GM19025 (cell line): ENCODE data around the gene PIGL.
"Not testable (repeated sequence)": the region's sequence is repeated elsewhere in the genome, so short reads cannot be mapped to it uniquely, and the experiment has no call there.

ENCODE experiments used
- ATAC-seq: cut with Tn5 transposase; IDR thresholded peaks from one replicate; pipeline ENCODE4 v1.9.1; 2021; ENCODE audit warnings: mild to moderate bottlenecking, low read depth, moderate library complexity; ENCODE audit not compliant: unreplicated experiment

PIGL gene

DNA sequence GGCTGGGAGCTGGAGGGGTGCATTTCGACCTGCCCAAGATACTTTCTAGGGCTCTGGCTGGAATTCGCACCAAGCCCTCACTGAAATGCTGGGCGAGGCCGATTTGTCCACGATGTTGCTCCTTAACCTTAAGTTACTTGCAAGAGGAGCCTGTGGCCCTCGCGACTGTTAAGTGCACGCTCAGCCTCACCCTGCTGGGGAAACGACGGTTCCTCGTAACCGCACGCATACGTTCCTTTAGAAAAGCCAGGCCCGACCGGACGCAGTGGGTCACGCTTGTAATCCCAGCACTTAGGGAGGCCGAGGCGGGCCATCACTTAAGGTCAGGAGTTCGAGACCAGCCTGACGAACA lies 1.1 kb upstream of the PIGL start:
- no peak for ATAC-seq

DNA sequence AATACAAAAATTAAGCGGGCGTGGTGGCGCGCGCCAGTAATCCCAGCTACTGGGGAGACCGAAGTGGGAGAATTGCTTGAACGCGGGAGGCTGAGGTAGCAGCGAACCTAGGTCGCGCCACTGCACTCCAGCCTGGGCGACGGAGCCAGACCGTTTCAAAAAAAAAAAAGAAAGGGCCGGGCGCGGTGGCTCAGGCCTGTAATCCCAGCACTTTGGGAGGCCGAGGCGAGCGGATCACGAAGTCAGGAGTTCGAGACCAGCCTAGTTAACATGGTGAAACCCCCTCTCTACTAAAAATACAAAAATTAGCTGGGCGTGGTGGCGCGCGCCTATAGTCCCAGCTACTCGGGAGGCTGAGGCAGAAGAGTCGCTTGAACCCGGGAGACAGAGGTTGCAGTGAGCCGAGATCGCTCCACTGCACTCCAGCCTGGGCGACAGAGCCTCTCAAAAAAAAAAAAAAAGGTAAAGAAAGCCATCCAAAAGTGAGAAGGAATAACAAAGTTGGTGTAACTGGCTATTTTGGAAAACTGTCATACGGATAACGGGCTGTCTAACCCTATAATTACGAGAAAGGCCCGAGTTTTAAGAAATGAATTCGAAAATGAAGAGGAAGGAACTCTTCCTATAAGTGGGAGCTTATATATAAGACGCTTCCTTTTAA lies 539 bp upstream of the PIGL start:
- ATAC-seq: not testable (repeated sequence)

DNA sequence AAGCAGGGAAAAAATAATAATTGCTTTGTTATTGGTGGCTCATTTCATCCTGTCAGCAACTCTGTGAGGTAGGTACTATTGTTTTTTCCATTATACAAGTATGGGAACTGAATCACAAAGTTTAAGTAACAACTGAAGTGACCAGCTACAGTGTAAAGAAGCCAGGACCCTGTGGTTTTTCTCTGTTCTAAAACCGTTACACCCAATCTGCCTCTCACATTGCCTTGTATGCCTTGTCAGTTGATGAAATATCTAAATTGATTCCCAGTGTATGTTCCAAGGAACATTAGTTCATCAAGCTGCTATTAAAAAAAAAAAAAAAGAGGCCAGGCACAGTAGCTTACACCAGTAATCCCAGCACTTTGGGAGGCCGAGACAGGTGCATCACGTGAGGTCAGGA lies 5.4 kb downstream of the PIGL start:
- ATAC-seq: no peak

DNA sequence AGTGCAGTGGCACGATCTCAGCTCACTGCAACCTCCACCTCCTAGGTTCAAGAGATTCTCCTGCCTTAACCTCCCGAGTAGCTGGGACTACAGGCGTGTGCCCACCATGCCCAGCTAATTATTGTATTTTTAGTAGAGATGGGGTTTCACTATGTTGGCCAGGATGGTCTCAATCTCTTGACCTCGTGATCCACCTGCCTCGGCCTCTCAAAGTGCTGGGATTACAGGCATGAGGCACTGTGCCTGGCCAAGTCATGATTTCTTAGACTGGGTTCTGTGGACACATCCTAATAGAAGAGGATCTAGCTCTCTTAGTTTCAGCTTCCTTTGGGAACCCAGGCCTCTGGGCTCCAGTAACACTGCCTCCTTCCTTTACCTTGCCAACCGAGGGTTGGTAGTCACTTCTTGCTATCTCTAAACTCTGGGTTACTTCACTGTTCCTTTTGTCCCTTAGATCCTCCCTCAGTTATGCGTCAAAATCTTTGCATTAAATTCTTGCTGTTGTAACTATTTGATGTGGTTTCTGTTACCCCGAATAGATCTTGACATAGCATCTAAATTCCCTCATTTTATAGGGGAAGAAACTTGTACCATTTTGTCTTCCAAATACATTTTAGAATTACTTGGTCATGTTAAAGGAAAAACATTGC lies 13.0 kb downstream of the PIGL start:
- ATAC-seq: not testable (repeated sequence)

DNA sequence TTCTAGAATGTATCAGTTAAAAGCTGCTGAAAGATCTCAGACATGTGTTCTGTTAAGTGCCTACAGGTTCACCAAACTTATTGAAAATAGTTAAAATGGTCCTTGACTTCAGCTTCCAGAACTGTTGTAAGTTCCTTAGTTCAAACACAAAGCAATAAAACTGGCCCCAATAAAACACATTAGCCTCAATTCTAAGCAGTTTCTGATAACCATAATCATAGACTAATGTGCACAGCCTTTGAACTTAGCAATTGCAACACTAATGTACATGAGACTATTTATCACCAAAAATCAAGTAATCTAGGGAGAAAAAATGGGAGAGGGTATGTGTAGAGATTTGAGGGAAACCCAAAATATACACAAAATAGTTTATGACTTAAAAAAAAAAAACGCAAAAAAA lies 15.4 kb downstream of the PIGL start:
- no peak for ATAC-seq

DNA sequence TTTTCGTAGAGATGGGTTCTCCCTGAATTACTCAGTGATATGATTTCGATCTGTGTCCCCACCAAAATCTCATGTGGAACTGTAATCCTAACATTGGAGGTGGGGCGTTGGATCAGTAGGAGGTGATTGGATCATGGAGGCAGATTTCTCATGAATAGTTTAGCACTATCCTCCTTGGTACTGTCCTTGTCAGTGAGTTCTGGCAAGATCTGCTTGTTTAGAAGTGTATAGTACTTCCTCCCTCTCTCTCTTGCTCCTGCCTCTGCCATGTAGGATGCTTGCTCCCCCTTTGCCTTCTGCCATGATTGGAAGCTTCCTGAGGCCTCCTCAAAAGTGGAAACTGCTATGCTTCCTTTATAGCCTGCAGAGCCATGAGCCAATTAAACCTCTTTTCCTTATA lies 22.9 kb downstream of the PIGL start:
- ATAC-seq: no peak

DNA sequence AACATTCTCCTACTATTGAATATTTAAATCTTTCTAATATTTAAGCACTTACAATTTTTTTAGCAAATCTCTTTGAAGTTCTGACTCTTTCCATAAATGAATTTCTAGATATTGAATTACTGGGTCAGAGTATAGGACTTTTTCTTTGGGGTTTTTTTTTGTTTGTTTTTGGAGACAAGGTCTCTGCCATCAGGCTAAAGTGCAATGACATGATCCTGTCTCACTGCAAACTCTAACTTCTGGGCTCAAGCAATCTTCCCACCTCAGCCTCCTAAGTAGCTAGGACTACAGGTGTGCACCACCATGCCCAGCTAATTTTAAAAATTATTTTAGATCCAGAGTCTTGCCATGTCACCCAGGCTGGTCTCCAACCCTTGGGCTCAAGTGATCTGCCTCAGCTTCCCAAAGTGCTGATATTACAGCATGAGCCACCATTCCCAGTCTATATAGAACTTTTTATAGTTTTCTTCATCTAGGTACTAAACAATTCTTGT lies 24.9 kb downstream of the PIGL start:
- no peak for ATAC-seq

DNA sequence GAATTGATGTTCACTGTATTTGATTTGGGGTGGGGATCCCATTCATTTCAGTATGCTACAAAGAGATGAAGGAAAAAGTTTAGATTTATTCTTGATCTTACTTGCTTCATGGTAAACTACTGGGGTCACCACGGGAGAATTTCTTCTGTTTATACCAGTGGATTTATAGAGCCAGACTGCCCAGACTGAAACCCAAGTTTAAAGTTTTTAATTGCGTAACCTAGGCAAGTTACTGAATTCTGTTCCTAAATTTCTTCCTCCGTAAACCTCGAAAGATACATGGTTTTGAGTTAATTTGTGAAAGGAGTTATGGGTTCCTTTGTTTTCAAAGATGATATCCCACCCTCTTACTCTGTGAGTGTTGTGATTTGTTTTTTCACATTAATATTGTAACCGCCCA lies 26.4 kb downstream of the PIGL start:
- no peak for ATAC-seq

DNA sequence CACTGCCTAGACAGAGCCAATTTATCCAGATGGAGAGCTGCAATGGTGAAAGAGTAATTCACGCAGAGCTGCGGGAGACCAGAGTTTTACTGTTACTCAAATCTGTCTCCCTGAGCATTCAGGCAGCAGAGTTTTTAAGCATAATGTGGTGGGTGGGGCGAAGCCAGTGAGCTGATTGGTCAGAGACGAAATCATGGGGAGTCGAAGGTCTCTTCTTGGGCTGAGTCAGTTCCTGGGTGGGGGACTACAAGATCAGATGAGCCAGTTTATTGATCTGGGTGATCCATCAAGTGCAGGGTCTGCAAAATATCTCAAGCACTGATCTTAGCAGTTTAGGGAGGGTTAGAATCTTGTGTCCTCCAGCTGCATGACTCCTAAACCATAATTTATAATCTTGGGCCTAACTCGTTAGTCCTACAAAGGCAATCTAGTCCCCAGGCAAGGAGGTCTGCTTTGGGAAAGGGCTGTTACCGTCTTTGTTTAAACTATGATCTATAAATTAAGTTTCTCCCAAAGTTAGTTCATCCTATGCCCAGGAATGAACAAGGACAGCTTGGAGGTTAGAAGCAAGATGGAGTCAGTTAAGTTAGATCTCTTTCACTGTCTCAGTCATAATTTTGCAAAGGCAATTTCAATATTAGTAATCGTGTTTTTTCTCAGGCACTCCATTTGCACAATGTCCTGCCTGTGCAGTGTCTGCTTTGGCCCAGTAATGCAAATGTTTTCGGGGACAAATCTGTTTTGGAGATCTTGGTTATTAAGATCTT lies 27.0 kb downstream of the PIGL start:
- ATAC-seq: no peak

DNA sequence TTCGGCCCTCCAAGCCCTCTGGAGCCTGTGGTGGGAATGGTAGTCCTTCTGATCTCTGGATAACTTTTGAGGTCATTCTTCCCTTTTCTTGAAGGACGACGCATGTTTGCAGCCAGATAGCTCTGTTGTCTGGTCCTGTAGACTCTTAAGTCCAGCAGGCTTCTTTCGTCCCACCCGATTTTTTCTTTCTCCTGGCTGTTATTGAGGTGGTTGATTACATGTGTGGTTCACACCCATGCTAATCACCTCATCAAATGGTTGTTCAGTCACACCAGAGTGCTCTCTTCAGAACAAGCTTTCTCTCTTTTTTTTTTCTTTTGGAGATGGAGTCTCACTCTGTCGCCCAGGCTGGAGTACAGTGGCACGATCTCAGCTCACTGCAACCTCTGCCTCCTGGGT lies 30.6 kb downstream of the PIGL start:
- ATAC-seq: no peak

DNA sequence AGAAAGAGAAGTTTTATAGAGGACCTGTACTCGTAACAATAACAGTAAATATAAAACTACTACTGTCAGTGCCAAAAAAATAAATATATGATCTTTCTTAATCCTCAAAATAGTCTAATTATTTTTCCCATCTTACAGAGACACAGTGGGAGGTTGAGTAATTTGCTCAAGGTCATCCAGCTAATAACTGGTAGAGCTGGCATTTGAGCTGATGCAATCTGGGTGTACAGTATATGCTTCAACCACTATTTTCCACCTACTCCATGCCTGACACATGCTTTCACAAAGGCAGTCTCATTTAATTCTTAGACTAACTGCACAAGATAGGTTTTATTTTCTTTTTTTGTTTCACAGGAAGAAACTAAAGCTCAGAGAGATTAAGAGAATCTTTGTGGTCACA lies 33.6 kb downstream of the PIGL start:
- no peak for ATAC-seq

DNA sequence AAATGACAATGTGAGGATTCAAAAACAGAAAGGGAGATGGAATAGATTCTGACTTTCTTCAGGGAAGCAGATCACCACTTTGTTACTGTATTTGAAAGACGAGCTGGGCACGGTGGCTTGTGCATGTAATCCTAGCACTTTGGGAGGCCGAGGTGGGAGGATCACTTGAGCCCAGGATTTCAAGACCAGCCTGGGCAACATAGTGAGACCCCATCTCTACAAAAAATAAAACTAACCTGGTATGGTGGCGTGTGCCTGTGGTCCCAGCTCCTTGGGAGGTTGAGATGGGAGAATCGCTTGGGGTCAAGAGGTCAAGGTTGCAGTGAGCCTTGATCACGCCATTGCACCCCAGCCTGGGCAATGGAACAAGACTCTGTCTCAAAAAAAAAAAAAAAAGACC lies 34.0 kb downstream of the PIGL start:
- ATAC-seq: no peak

DNA sequence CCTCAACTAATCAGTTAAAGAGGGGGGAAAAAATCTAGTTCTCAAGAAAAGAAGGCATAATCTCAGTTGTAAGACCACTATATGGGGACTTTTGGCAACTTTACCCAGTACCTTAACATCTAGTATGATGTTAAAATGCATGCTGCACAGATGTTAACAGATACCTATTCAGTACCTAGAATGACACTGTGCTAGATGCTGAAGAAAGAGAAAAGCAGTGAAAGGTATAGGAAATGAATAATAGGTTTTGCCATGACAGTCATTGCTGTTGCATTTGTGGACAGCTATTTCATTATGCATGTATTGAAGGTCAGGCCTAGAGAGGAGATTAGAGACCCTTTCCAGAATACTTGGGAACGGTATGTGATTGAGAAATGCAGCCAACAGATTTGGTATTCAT lies 34.5 kb downstream of the PIGL start:
- ATAC-seq: no peak

DNA sequence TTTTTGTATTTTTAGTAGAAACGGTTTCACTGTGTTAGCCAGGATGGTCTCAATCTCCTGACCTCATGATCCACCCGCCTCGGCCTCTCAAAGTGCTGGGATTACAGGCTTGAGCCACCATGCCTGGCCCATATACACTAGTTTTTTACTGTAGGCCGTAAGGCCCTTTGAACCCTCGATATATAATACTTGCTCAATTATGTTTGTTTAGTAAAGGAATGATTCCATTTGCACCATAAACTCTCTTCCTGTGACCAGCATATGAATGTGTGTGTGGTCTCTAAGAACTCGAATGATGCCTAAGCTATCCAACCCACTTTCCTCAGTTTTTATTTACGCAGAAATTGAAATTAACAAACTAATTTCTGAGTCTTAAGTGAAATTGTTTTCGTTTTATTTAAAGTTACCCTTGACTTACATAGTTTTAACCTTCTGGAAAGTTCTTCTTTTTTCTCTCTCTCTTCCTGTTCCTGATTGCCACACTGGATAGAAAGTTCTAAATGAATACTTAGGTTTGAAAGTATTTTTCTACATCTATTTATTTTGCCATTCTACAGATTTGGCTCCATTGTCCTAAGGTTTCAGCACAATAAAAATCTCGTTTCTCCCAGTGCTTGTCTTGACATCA lies 37.9 kb downstream of the PIGL start:
- ATAC-seq: no peak

DNA sequence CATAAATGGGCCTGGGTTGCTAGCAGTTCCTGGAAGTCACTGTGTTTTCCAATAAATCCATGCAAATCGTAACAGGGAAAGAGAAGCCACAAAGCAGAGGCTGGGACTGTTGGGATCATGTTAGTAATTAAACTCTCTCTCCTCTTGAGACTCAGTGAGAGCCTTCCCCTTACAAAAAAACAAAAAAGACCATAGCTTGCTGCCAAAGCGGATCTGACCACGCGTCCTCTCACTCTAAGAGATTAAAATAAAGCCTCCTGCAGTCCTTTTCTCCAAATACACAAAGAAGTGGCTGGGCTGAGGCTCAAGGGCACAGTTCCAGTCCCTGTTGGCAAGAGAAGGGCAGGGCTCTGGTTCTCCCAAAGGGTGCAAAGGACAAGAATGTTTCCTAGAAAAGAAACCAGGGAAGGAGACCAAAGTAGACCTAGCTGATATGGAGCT lies 38.5 kb downstream of the PIGL start:
- no peak for ATAC-seq

DNA sequence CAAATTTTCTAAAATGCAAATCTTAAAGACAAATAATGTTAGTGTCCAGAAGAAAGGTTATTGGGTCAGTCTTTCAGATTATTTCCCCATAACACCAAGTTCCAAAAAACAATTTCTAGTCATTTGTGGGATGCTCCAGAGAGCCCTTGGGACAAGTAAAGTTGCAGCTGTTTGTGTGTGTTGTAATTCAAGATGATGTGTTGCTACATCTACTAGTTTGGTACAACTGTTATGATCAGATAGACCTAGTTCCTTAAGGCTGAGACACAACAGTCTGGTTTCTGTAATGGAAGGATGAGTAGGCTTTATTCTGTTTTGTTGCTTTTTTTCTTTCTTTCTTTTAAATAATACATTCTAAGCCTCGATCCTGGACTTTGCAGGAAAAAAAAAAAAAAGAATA lies 41.9 kb downstream of the PIGL start:
- no peak for ATAC-seq

DNA sequence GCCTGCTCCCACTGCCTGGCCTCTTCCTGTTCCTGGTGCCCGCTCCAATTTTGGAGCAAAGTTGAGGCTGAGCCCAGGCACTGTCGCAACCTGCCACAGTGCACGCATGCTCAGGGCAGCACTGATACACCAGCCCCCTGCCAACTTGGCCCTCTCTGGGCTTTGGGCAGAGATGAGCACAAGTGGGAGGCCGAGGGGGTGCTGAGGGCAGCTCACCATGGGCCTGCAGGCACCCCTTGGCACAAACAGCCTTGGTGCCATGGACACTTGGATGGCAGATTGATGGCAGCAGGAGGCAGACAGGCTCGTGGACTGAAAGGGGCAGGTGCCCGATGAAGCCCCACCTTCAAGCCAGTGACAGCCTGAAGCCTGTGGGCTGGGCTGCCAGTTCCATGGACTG lies 42.9 kb downstream of the PIGL start:
- no peak for ATAC-seq

DNA sequence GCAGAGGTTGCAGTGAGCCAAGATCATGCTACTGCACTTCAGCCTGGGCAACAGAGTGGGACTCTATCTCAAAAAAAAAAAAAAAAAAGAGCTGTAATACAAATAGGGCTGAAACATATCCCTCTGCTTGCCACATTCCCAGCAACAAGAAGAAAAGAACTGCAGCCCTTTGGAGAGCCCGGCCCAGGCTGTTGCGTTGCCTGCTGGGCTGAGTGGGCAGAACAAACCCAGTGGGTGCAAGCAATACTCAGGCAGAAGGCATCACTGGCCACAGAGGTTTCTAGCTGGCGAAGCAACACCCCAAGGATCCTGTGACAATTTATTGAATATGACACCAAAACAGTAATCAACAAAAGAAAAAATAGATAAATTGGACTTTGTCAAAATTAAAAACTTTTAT lies 44.0 kb downstream of the PIGL start:
- no peak for ATAC-seq

DNA sequence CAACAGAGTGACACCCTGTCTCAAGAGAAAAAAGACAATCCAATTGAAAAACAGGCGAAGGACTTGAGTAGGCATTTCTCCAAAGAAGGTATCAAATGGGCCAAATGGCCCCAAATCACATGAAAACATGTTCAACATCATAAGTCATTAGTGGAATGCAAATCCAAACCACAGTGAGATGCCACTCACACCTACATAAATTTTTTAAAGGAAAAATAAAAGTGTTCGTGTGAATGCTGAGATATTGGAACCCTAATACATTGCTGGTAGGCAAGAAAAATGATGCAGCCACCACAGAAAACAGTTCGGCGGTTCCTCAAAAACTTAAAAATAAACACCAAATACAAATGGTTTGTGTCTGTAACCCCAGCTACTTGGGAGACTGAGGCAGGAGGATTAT lies 45.2 kb downstream of the PIGL start:
- no peak for ATAC-seq

DNA sequence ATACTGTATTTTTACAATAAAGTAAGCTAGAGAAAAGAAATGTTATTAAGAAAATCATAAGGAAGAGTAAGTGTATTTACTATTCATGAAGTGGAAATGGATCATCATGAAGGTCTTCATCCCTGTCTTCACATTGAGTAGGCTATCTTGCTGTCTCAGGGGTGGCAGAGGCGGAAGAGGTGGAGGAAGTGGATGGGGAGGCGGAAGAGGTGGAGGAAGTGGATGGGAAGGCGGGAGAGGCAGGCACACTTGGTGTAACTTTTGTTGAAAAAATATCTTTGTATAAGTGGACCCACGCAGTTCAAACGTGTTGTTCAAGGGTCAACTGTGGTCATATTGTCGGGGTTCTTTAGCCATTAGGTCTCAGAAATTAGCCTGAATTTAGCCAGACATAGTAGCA lies 50.2 kb downstream of the PIGL start:
- ATAC-seq: no peak

DNA sequence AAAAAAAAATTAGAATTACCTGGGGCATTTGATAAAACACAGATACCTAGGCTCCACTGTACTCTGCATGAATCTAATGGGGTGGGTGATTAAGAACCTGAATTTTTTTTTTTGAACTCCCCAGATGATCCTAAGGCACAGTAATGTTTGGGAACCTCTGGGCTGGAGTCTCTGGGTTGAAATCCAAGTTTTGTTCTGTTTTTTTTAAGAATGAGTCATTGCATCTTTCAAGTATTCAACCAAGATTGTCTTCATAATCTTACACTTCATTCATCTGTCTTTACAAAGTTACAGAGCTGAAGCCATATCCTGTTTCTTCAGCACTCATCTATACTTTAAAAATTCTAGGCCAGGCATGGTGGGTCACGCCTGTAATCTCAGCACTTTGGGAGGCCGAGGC lies 52.6 kb downstream of the PIGL start:
- ATAC-seq: no peak
